ENCODE measurements around the gene ANKS4B.

- TF ChIP-seq CSDC2 (CRISPR knock-in tag; IDR thresholded peaks at IDR 0.05) (no peak), ZC3H10 (CRISPR knock-in tag; IDR thresholded peaks at IDR 0.05) (no peak), ZFP3 (CRISPR knock-in tag; IDR thresholded peaks at IDR 0.05) (no peak), TSHZ2 (CRISPR knock-in tag; IDR thresholded peaks at IDR 0.05) (no peak), ZNF70 (CRISPR knock-in tag; IDR thresholded peaks at IDR 0.05) (no peak), RARB (CRISPR knock-in tag; IDR thresholded peaks at IDR 0.05) (no peak), PATZ1 (CRISPR knock-in tag; IDR thresholded peaks at IDR 0.05; ENCODE audit: borderline replicate concordance) (no peak), ZFP30 (CRISPR knock-in tag; IDR thresholded peaks at IDR 0.05) (no peak), CREB5 (CRISPR knock-in tag; IDR thresholded peaks at IDR 0.05; ENCODE audit: low read depth) (no peak), GLIS3 (CRISPR knock-in tag; IDR thresholded peaks at IDR 0.05) (no peak)
These were observed 42.9 kb upstream of the ANKS4B start for GRCh38 chr16:21190599-21190998.

Data from SK-N-SH treated with all-trans-retinoic acid at 6 μM for 48 hours (cell line).